GM12878 (cell line): ENCODE data around the gene HNRNPH1. TPM values are rescaled to one million over a fixed set of nuclear protein-coding genes. Genes with fewer than 3 reads are reported as not detected.

Experiments
- ATAC-seq: fragments of 200-7000 bp; cut with Tn5 transposase; 3 replicates; pipeline ENCODE4 v1.9.1; 2020; ENCODE audit warnings: mild to moderate bottlenecking, moderate library complexity
- BruUV-seq: library from RNA; stranded (reverse); fragments of 400-500 nt; replicated peaks from 2 replicates; lab custom pipeline; 2021; lab: Mats Ljungman, UMichigan
- CTCF ChIA-PET: fragments of 300-600 bp; sonication (Branson Sonifier 250); formaldehyde crosslinking; extraction: SDS; loops from one replicate; lab custom pipeline; 2021; ENCODE audit warnings: inconsistent platforms; lab: Yijun Ruan, JAX
- POLR2A ChIA-PET: fragments of 350-600 bp; formaldehyde crosslinking; extraction: SDS; loops from one replicate; lab custom pipeline; 2021; ENCODE audit warnings: inconsistent platforms; lab: Charles Lee
- RAD21 ChIA-PET: fragments of 300-600 bp; sonication (Branson Sonifier 250); formaldehyde crosslinking; loops from one replicate; lab custom pipeline; 2023; ENCODE audit warnings: antibody characterized with exemption; ENCODE audit not compliant: unreplicated experiment; lab: Charles Lee
- SMC1A ChIA-PET: fragments of 300-600 bp; sonication (Branson Sonifier 250); formaldehyde crosslinking; loops from one replicate; lab custom pipeline; 2023; ENCODE audit not compliant: unreplicated experiment, uncharacterized antibody; lab: Charles Lee
- DNase-seq: peaks from one replicate; pipeline ENCODE4 v3.0.0-alpha.2; 2011; ENCODE audit warnings: low read depth, low spot score
- FAIRE-seq: peaks from 3 replicates; lab custom pipeline; 2011; peaks lifted over from hg19 to GRCh38; lab: Jason Lieb, UNC
- H2AFZ ChIP-seq: 2 replicates; pipeline ENCODE4 v1.6.0; 2011; ENCODE audit warnings: low read depth, low read length, control low read depth; ENCODE audit not compliant: control insufficient read depth
- H3K27ac ChIP-seq: 2 replicates; pipeline ENCODE4 v1.5.1; 2011; ENCODE audit warnings: control low read depth; ENCODE audit not compliant: control insufficient read depth, insufficient read depth
- H3K27me3 ChIP-seq, 2 experiments: replicated peaks in 1 of 2; 2 replicates each; pipeline versions ENCODE4 v1.6.0 to v1.6.1; 2011; ENCODE audit warnings: low read length in 1 of 2; ENCODE audit not compliant: control insufficient read depth in 2 of 2, insufficient read depth in 2 of 2
- H3K36me3 ChIP-seq, 2 experiments: 2 replicates each; pipeline ENCODE4 v1.5.1; 2011; ENCODE audit warnings: low read length in 1 of 2; ENCODE audit not compliant: control insufficient read depth in 2 of 2, insufficient read depth in 2 of 2
- H3K4me1 ChIP-seq: 2 replicates; pipeline ENCODE4 v1.6.1; 2011; ENCODE audit warnings: mild to moderate bottlenecking, low read length, moderate library complexity, mixed read lengths; ENCODE audit not compliant: control insufficient read depth, insufficient read depth
- H3K4me2 ChIP-seq: 2 replicates; pipeline ENCODE4 v1.6.0; 2011; ENCODE audit warnings: control low read depth; ENCODE audit not compliant: control insufficient read depth, insufficient read depth
- H3K4me3 ChIP-seq: fragments of 200-600 bp; sonication (generic); 2 replicates; pipeline ENCODE4 v1.5.1; 2016
- H3K79me2 ChIP-seq: 2 replicates; pipeline ENCODE4 v1.6.0; 2011; ENCODE audit warnings: low read length; ENCODE audit not compliant: control insufficient read depth, insufficient read depth
- H3K9ac ChIP-seq: 2 replicates; pipeline ENCODE4 v1.8.0; 2011; ENCODE audit warnings: low read length, control low read depth, mixed read lengths; ENCODE audit not compliant: control insufficient read depth, insufficient read depth
- H3K9me3 ChIP-seq: replicated peaks from 3 replicates; pipeline ENCODE4 v1.5.1; 2011; ENCODE audit warnings: mild to moderate bottlenecking, low read length; ENCODE audit not compliant: control insufficient read depth, insufficient read depth
- H4K20me1 ChIP-seq: 2 replicates; pipeline ENCODE4 v1.6.0; 2011; ENCODE audit not compliant: control insufficient read depth, insufficient read depth
- ATF2 ChIP-seq: IDR thresholded peaks from 2 replicates; pipeline ENCODE4 v1.6.1; 2012; ENCODE audit warnings: low read length, inconsistent platforms
- CEBPZ ChIP-seq: fragments of 150-350 bp; IDR thresholded peaks from 2 replicates; pipeline ENCODE4 v1.6.1; 2016; ENCODE audit warnings: low read depth, low read length
- FOXK2 ChIP-seq: fragments of 450-650 bp; IDR thresholded peaks from 2 replicates; pipeline ENCODE4 v1.6.1; 2017; ENCODE audit warnings: mild to moderate bottlenecking, moderate library complexity
- NR2C2 ChIP-seq: IDR thresholded peaks from 2 replicates; pipeline ENCODE4 v1.6.1; 2011; ENCODE audit warnings: borderline replicate concordance, low read depth; ENCODE audit not compliant: control insufficient read depth, insufficient read length
- in situ Hi-C: fragments of 300-500 bp; cut with MboI; formaldehyde crosslinking; loops from 9 replicates; pipeline ENCODE4 v1.14.3; 2018; ENCODE audit warnings: mixed read lengths
- intact Hi-C: fragments of 100-400 bp; cut with micrococcal nuclease; formaldehyde crosslinking; loops from one replicate; pipeline ENCODE4 v1.14.2; 2022; ENCODE audit not compliant: unreplicated experiment
- polyA plus RNA-seq, 11 experiments: library from polyadenylated mRNA; depleted of rRNA in 4 of 11; unstranded in 6 of 11; stranded (reverse) in 5 of 11; fragments of >200 nt; fragmentation: Nextera tagmentation in 4 of 11; fragmentation: Illumina TruSeq in 1 of 11; extraction: Ambion mirVana in 4 of 11; extraction: Trizol in 1 of 11; gene quantifications; 1 replicate in 1 of 11; 2 replicates in 10 of 11; pipeline versions ENCODE4 v1.2.1 to v1.2.3, GENCODE V29; 2011 to 2016; ENCODE audit warnings: inconsistent platforms in 2 of 11, missing spikeins in 2 of 11, low read depth in 1 of 11
- total RNA-seq, 4 experiments: library from RNA; depleted of rRNA in 3 of 4; stranded (reverse); fragments of >200 nt in 3 of 4; fragmentation: Illumina TruSeq in 1 of 4; extraction: Trizol in 1 of 4; gene quantifications; 2 replicates each; pipeline versions ENCODE4 v1.2.1 to v1.2.3, GENCODE V29; 2013 to 2021
- TF ChIP-seq, protein P1 (sequence below): fragments of 450-650 bp; conservative IDR thresholded peaks from 2 replicates; pipeline ENCODE4 v1.6.1; 2017; ENCODE audit warnings: mild to moderate bottlenecking, moderate library complexity
- TF ChIP-seq, protein P2 (sequence below): fragments of 450-650 bp; IDR thresholded peaks from 2 replicates; pipeline ENCODE4 v1.6.1; 2018; ENCODE audit warnings: mild to moderate bottlenecking, low read depth, moderate library complexity; ENCODE audit not compliant: partially characterized antibody

HNRNPH1 gene
- total and polyA plus RNA-seq, 10 of the 15 experiments (the other 5 are each of a cell fraction or from before 2014, with no cell fraction given), result 184 to 780 (median 690) TPM

DNA sequence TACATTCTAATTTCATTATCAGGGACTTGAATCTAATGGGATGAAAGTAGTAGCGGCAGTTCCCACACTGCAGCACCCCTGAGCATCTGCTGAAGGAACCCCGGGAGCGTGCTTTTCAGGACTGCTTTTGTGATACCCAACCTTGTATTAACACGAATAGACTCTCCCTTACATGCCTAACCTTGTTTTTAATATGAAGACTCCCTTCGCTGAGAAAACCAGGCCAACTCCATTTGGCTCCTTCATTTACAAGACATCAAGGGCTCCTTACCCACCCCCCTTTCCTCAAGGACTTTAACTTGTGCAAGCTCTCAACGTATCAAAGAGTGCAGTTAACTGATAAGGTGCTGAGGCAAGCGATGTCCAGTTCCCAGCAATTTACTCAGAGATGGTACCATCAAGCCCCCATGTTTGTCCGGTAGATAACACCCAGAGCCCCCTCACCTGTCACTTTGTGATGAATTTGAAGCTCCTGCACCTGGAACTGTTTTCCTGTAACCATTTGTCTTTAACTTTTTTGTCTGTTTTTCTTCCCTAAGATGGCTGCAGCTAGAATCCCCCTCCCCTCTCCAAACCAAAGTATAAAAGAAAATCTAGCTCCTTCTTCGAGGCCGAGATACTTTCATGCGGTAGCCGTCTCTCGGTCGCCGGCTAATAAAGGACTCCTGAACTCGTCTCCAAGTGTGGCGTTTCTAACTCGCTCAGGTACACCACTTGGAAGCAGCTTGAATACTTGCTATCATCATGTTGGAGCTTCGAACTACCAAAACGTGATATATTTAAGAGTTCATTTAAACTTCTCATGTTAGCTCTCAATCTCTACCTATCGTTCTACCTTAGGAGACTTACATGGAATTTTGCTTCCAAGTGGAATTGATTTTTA, 10.7 kb downstream of the HNRNPH1 start (continued):
- TF ChIP-seq CEBPZ (no peak), NR2C2 (no peak)
- TF ChIP-seq, protein P1, sequence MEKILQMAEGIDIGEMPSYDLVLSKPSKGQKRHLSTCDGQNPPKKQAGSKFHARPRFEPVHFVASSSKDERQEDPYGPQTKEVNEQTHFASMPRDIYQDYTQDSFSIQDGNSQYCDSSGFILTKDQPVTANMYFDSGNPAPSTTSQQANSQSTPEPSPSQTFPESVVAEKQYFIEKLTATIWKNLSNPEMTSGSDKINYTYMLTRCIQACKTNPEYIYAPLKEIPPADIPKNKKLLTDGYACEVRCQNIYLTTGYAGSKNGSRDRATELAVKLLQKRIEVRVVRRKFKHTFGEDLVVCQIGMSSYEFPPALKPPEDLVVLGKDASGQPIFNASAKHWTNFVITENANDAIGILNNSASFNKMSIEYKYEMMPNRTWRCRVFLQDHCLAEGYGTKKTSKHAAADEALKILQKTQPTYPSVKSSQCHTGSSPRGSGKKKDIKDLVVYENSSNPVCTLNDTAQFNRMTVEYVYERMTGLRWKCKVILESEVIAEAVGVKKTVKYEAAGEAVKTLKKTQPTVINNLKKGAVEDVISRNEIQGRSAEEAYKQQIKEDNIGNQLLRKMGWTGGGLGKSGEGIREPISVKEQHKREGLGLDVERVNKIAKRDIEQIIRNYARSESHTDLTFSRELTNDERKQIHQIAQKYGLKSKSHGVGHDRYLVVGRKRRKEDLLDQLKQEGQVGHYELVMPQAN, result no peak
- TF ChIP-seq, all 136 proteins: peak for 13

DNA sequence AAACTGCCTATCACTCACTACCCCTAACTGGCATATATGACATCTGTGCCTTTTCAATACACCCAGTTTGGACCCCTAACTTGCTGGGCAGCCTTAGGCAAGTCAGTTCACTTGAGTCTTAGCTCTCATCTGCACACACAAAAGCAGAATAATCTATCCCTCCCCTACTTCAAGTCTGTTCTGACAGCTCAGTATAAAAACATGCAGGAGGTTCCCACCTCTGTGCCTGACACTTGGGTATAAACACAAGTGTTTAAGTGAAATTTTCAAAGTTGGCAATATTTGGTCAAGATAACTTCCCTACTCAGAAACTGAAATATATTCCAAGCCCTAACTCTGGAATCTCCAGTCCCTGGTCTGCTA, 12.6 kb downstream of the HNRNPH1 start:
- intact Hi-C loops (no loop called here), in situ Hi-C loops (no loop called here)
- CTCF ChIA-PET, result interaction anchor here (1.4 kb wide), 1 partner anchor 10 kb away, joined by 4 read pairs; no protein-coding TSS in a partner anchor
- no peak overlapping the region for H2AFZ ChIP-seq
- no peak overlapping the region for H3K9ac ChIP-seq
- no peaks in the 10 kb centered on the region for H3K4me1 ChIP-seq
- H3K9me3 ChIP-seq, result no peaks in the 10 kb centered on the region
- no peak overlapping the region for H3K4me2 ChIP-seq
- TF ChIP-seq, protein P2, sequence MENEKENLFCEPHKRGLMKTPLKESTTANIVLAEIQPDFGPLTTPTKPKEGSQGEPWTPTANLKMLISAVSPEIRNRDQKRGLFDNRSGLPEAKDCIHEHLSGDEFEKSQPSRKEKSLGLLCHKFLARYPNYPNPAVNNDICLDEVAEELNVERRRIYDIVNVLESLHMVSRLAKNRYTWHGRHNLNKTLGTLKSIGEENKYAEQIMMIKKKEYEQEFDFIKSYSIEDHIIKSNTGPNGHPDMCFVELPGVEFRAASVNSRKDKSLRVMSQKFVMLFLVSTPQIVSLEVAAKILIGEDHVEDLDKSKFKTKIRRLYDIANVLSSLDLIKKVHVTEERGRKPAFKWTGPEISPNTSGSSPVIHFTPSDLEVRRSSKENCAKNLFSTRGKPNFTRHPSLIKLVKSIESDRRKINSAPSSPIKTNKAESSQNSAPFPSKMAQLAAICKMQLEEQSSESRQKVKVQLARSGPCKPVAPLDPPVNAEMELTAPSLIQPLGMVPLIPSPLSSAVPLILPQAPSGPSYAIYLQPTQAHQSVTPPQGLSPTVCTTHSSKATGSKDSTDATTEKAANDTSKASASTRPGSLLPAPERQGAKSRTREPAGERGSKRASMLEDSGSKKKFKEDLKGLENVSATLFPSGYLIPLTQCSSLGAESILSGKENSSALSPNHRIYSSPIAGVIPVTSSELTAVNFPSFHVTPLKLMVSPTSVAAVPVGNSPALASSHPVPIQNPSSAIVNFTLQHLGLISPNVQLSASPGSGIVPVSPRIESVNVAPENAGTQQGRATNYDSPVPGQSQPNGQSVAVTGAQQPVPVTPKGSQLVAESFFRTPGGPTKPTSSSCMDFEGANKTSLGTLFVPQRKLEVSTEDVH, result no peak
- TF ChIP-seq ATF2 (no peak), FOXK2 (no peak)
- H3K27ac ChIP-seq, result no peak overlapping the region
- H4K20me1 ChIP-seq, result peaks cover 5% of the 10 kb centered on the region; the same call in 1 of the 2 replicates
- SMC1A ChIA-PET, result no interaction called here
- no peak for DNase-seq
- H3K4me3 ChIP-seq, result no peak overlapping the region
- ATAC-seq, result no peak
- H3K36me3 ChIP-seq, result peaks cover 27 to 33% of the 10 kb centered on the region in 2 experiments
- no TSS peak for BruUV-seq
- POLR2A ChIA-PET, result no interaction called here
- FAIRE-seq, result no peak
- RAD21 ChIA-PET, result no interaction called here
- no peaks in the 10 kb centered on the region; the same call in 1 of the 2 replicates for H3K79me2 ChIP-seq
- H3K27me3 ChIP-seq, result no peaks in the 10 kb centered on the region
